ENCODE results near the gene CLIP4. TPM values are rescaled to one million over a fixed set of nuclear protein-coding genes. Genes with fewer than 3 reads are reported as not detected.

Gene CLIP4
- total RNA-seq, 1 experiment from 2014 or later, result 134 TPM

- H3F3A ChIP-seq (ENCODE audit: insufficient read depth, low read depth), result no peaks in the 10 kb centered on the region
- H3K4me2 ChIP-seq, result no peak overlapping the region
- no peaks in the 10 kb centered on the region for H3K27me3 ChIP-seq (ENCODE audit: insufficient read depth, low read depth)
- BruUV-seq (replicated peaks), result no TSS peak
- TF ChIP-seq EZH2 (IDR thresholded peaks at IDR 0.05; ENCODE audit: low read depth) (no peak), CTCF (conservative IDR thresholded peaks at IDR 0.05) (no peak)
- no peak overlapping the region for H3K27ac ChIP-seq
- H3K9me2 ChIP-seq (ENCODE audit: insufficient read depth), result no peaks in the 10 kb centered on the region
- H2AFZ ChIP-seq, result no peak overlapping the region
- intact Hi-C loops (cut with micrococcal nuclease; ENCODE audit: unreplicated experiment), result no loop called here
- no peak overlapping the region for H3K4me3 ChIP-seq
- no peaks in the 10 kb centered on the region for H3K9me3 ChIP-seq (ENCODE audit: insufficient read depth, low read depth)
- no peaks in the 10 kb centered on the region for H3K36me3 ChIP-seq (ENCODE audit: low read depth)
- no peaks in the 10 kb centered on the region for H3K79me2 ChIP-seq (ENCODE audit: low read depth)
- H4K20me1 ChIP-seq (ENCODE audit: insufficient read depth), result no peaks in the 10 kb centered on the region
- no peak for DNase-seq
- ChIA-PET POLR2A (ENCODE audit: unreplicated experiment) (no interaction called here), CTCF (interaction anchor here (0.6 to 1.0 kb wide), 2 partner anchors 10 to 62 kb away, joined by 3 to 8 read pairs; no protein-coding TSS in a partner anchor)
- H3K4me1 ChIP-seq (replicated peaks; ENCODE audit: insufficient read depth), result no peaks in the 10 kb centered on the region
Measured at GRCh38 chr2:29096969-29097368, 18.2 kb upstream of the CLIP4 start.

GRCh38 chr2:29097569-29097968 lies 17.6 kb upstream of the CLIP4 start:
- Histone ChIP-seq H3K4me2 (no peak overlapping the region), H3K79me2 (ENCODE audit: low read depth) (no peaks in the 10 kb centered on the region), H3K36me3 (ENCODE audit: low read depth) (no peaks in the 10 kb centered on the region), H3K27ac (no peak overlapping the region), H3K4me3 (no peak overlapping the region), H3K9me2 (ENCODE audit: insufficient read depth) (no peaks in the 10 kb centered on the region), H3F3A (ENCODE audit: insufficient read depth, low read depth) (no peaks in the 10 kb centered on the region), H3K9me3 (ENCODE audit: insufficient read depth, low read depth) (no peaks in the 10 kb centered on the region), H3K4me1 (replicated peaks; ENCODE audit: insufficient read depth) (no peaks in the 10 kb centered on the region), H4K20me1 (ENCODE audit: insufficient read depth) (no peaks in the 10 kb centered on the region), H2AFZ (no peak overlapping the region), H3K27me3 (ENCODE audit: insufficient read depth, low read depth) (no peaks in the 10 kb centered on the region)
- no TSS peak for BruUV-seq (replicated peaks)
- DNase-seq, result no peak
- ChIA-PET CTCF (no interaction called here), POLR2A (ENCODE audit: unreplicated experiment) (no interaction called here)
- TF ChIP-seq EZH2 (IDR thresholded peaks at IDR 0.05; ENCODE audit: low read depth) (no peak), CTCF (conservative IDR thresholded peaks at IDR 0.05) (no peak)
- intact Hi-C loops (cut with micrococcal nuclease; ENCODE audit: unreplicated experiment), result no loop called here

GRCh38 chr2:29100564-29100963 lies 14.7 kb upstream of the CLIP4 start:
- H3K79me2 ChIP-seq (ENCODE audit: low read depth), result no peaks in the 10 kb centered on the region
- no TSS peak for BruUV-seq (replicated peaks)
- no peaks in the 10 kb centered on the region for H3K4me1 ChIP-seq (replicated peaks; ENCODE audit: insufficient read depth)
- intact Hi-C loops (cut with micrococcal nuclease; ENCODE audit: unreplicated experiment), result no loop called here
- H3K9me2 ChIP-seq (ENCODE audit: insufficient read depth), result no peaks in the 10 kb centered on the region
- no peak for DNase-seq
- no peak overlapping the region for H2AFZ ChIP-seq
- ChIA-PET POLR2A (ENCODE audit: unreplicated experiment) (no interaction called here), CTCF (no interaction called here)
- H3K27me3 ChIP-seq (ENCODE audit: insufficient read depth, low read depth), result no peaks in the 10 kb centered on the region
- H3K36me3 ChIP-seq (ENCODE audit: low read depth), result no peaks in the 10 kb centered on the region
- H3F3A ChIP-seq (ENCODE audit: insufficient read depth, low read depth), result no peaks in the 10 kb centered on the region
- no peak for TF ChIP-seq CTCF (conservative IDR thresholded peaks at IDR 0.05)
- TF ChIP-seq EZH2 (IDR thresholded peaks at IDR 0.05; ENCODE audit: low read depth), result no peak
- no peak overlapping the region for H3K4me3 ChIP-seq
- no peak overlapping the region for H3K27ac ChIP-seq
- no peak overlapping the region for H3K4me2 ChIP-seq
- H4K20me1 ChIP-seq (ENCODE audit: insufficient read depth), result no peaks in the 10 kb centered on the region
- H3K9me3 ChIP-seq (ENCODE audit: insufficient read depth, low read depth), result no peaks in the 10 kb centered on the region

Measured in PC-9 (cell line).